AG04450 (cell line): ENCODE data around the gene OSTF1. TPM values are rescaled to one million over a fixed set of nuclear protein-coding genes. Genes with fewer than 3 reads are reported as not detected.
A peak's percentile ranks its signal among the peaks of the same experiment; 100 is the strongest.

Source experiments
- CTCF ChIA-PET: fragments of 300-600, 350-600 bp; formaldehyde crosslinking; extraction: SDS; loops from one replicate; lab custom pipeline; 2022; ENCODE audit warnings: antibody characterized with exemption, inconsistent platforms; lab: Charles Lee
- POLR2A ChIA-PET: fragments of 350-600 bp; formaldehyde crosslinking; extraction: SDS; loops from one replicate; lab custom pipeline; 2021; ENCODE audit warnings: antibody characterized with exemption, inconsistent platforms; lab: Yijun Ruan, JAX
- DNase-seq: peaks from one replicate; pipeline ENCODE4 v3.0.0-alpha.2; 2011; ENCODE audit warnings: low read depth, low spot score
- H3K27ac ChIP-seq: one replicate; pipeline ENCODE4 v1.5.1; 2012; ENCODE audit warnings: low read depth, low read length, control low read depth
- H3K27me3 ChIP-seq: one replicate; pipeline ENCODE4 v1.6.0; 2012; ENCODE audit warnings: low read length; ENCODE audit not compliant: control insufficient read depth, insufficient read depth
- H3K4me3 ChIP-seq: 2 replicates; pipeline ENCODE4 v1.5.1; 2011; ENCODE audit warnings: mild to moderate bottlenecking, low read depth, low read length, control low read depth
- H3K9me3 ChIP-seq: 2 replicates; pipeline ENCODE4 v1.5.1; 2012; ENCODE audit warnings: low read length; ENCODE audit not compliant: control insufficient read depth, insufficient read depth
- CTCF ChIP-seq: IDR thresholded peaks from 2 replicates; pipeline ENCODE4 v1.5.1; 2011; ENCODE audit warnings: low read depth, low read length, control low read depth, inconsistent platforms
- polyA plus RNA-seq: library from polyadenylated mRNA; depleted of rRNA; stranded (reverse); fragments of >200 nt; gene quantifications from 2 replicates; pipeline ENCODE4 v1.2.3, GENCODE V29; 2011

OSTF1 gene
- polyA plus RNA-seq, 1 experiment: 22.7 TPM

- no peak overlapping the region for H3K4me3 ChIP-seq
- POLR2A ChIA-PET: interaction anchor here (1.2 kb wide), 1 partner anchor 19 kb away, joined by 3 read pairs; the partner anchor contains the start of gene CARNMT1
- CTCF ChIA-PET: interaction anchor here (1.1 to 1.3 kb wide), 3 partner anchors 18 to 274 kb away, joined by 3 to 4 read pairs (median 3); partner anchors contain the start of gene CARNMT1
- no peaks in the 10 kb centered on the region for H3K27me3 ChIP-seq
- no peaks in the 10 kb centered on the region for H3K9me3 ChIP-seq
- TF ChIP-seq CTCF: no peak
- H3K27ac ChIP-seq: no peak overlapping the region
- no peak for DNase-seq
Observed at GRCh38 chr9:75046725-75047345, 41.5 kb upstream of the OSTF1 start.

- H3K4me3 ChIP-seq: no peak overlapping the region
- no peak for TF ChIP-seq CTCF
- CTCF ChIA-PET: interaction anchor here (0.6 to 1.3 kb wide), 4 partner anchors 17 to 275 kb away, joined by 3 to 4 read pairs (median 4); no protein-coding TSS in a partner anchor
- DNase-seq: no peak
- H3K27me3 ChIP-seq: no peaks in the 10 kb centered on the region
- POLR2A ChIA-PET: no interaction called here
- no peak overlapping the region for H3K27ac ChIP-seq
- no peaks in the 10 kb centered on the region for H3K9me3 ChIP-seq
Observed at GRCh38 chr9:75047506-75047905, 40.8 kb upstream of the OSTF1 start.

GRCh38 chr9:75051285-75051684 is 37.0 kb upstream of the OSTF1 start:
- Histone ChIP-seq H3K4me3 (no peak overlapping the region), H3K27ac (no peak overlapping the region), H3K9me3 (peaks cover 3% of the 10 kb centered on the region; the same call in 1 of the 2 replicates), H3K27me3 (no peaks in the 10 kb centered on the region)
- TF ChIP-seq CTCF: no peak
- ChIA-PET CTCF (interaction anchor here (1.2 to 2.6 kb wide), 2 partner anchors 99 to 278 kb away, joined by 6 to 10 read pairs; partner anchors contain the start of gene C9orf40), POLR2A (no interaction called here)
- DNase-seq: no peak

- H3K9me3 ChIP-seq: peaks cover 3% of the 10 kb centered on the region
- TF ChIP-seq CTCF: no peak
- H3K4me3 ChIP-seq: no peak overlapping the region
- DNase-seq: no peak
- ChIA-PET POLR2A (interaction anchor here (1.0 kb wide), 1 partner anchor 15 kb away, joined by 3 read pairs; no protein-coding TSS in a partner anchor), CTCF (interaction anchor here (1.6 kb wide), 1 partner anchor 26 kb away, joined by 3 read pairs; the partner anchor contains the start of gene CARNMT1)
- H3K27ac ChIP-seq: no peak overlapping the region
- no peaks in the 10 kb centered on the region for H3K27me3 ChIP-seq
Observed at GRCh38 chr9:75053869-75054268, 34.4 kb upstream of the OSTF1 start.

GRCh38 chr9:75054368-75055001 is 33.8 kb upstream of the OSTF1 start:
- CTCF ChIA-PET: interaction anchor here (0.6 to 1.6 kb wide), 5 partner anchors 26 to 277 kb away, joined by 3 to 6 read pairs (median 4); partner anchors contain the start of genes CARNMT1, NMRK1 and OSTF1
- peak overlapping the region; percentile 11 for H3K27ac ChIP-seq
- no peak overlapping the region for H3K4me3 ChIP-seq
- POLR2A ChIA-PET: interaction anchor here (0.6 to 1.0 kb wide), 2 partner anchors 11 to 15 kb away, joined by 3 read pairs; no protein-coding TSS in a partner anchor
- TF ChIP-seq CTCF: no peak
- H3K27me3 ChIP-seq: no peaks in the 10 kb centered on the region
- H3K9me3 ChIP-seq: peaks cover 3% of the 10 kb centered on the region
- DNase-seq: no peak
